HUES48 (cell line): ENCODE data around the gene FBXO34.
"Not testable (repeated sequence)": the region's sequence is repeated elsewhere in the genome, so short reads cannot be mapped to it uniquely, and the experiment has no call there.

Experiments
- H3K27ac ChIP-seq: one replicate; pipeline ENCODE4 v1.7.0; 2013; ENCODE audit warnings: low read depth, low read length, inconsistent platforms
- H3K27me3 ChIP-seq: 2 replicates; pipeline ENCODE4 v1.6.1; 2013; ENCODE audit warnings: mild to moderate bottlenecking, low read length; ENCODE audit not compliant: control insufficient read depth, insufficient read depth
- H3K36me3 ChIP-seq: 2 replicates; pipeline ENCODE4 v1.6.1; 2013; ENCODE audit warnings: low read length; ENCODE audit not compliant: control insufficient read depth, insufficient read depth
- H3K4me1 ChIP-seq: 2 replicates; pipeline ENCODE4 v1.6.1; 2013; ENCODE audit warnings: mild to moderate bottlenecking, low read length; ENCODE audit not compliant: control insufficient read depth, insufficient read depth
- H3K4me3 ChIP-seq: 2 replicates; pipeline ENCODE4 v1.5.1; 2013; ENCODE audit warnings: mild to moderate bottlenecking, low read depth, low read length
- H3K9ac ChIP-seq: 2 replicates; pipeline ENCODE4 v1.6.1; 2013; ENCODE audit warnings: mild to moderate bottlenecking, low read depth, low read length, moderate library complexity
- H3K9me3 ChIP-seq: 2 replicates; pipeline ENCODE4 v1.6.1; 2013; ENCODE audit warnings: low read length; ENCODE audit not compliant: control insufficient read depth, insufficient read depth

Gene FBXO34

DNA sequence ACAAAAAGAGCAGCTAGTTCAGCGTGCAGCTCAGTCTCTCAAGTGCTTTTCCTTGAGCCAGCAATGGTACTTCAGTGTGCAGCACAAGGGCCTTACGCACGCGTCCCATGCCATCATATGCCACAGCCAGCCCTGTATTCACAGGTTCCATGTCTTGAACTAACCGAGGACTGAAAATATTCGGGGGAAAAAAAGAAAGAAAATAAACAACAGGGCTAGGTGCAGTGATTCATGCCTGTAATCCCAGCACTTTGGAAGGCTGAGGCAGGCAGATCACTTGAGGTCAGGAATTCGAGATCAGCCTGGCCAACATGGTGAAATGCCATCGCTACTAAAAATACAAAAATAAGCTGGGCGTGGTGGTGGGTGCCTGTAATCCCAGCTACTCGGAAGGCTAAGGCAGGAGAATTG, 111.8 kb downstream of the FBXO34 start:
- not testable (repeated sequence) for H3K27ac ChIP-seq, H3K4me3 ChIP-seq, H3K9ac ChIP-seq, H3K4me1 ChIP-seq, H3K27me3 ChIP-seq, H3K9me3 ChIP-seq
- peaks cover 61% of the 10 kb centered on the region for H3K36me3 ChIP-seq

DNA sequence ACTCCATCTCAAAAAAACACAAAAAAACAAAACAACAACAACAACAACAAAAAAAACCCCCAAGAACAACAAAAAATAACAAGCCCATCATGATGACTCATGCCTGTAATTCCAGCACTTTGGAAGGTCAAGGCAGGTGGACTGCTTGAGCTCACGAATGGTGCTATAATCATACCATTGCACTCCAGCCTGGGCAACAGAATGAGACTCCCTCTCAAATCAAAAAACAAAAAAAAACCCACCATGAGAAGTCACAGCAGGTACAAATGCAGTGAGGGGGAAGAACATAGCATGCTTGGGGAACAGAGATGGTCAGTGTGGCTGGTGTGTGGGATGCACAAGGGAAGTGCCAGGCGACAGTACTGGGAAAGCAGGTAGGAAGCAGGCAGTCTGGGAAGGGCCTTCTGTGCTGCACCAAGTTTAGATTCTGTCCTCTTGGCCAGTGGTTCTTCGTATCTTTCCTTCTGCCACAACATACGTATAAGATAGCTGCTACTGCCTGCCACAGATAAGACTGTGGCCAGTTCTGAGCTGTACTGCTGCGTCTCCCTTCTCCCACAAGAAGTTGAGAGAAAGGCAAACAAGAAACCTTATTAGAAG, 112.4 kb downstream of the FBXO34 start:
- no peak overlapping the region for H3K4me3 ChIP-seq
- H3K36me3 ChIP-seq = peaks cover 61% of the 10 kb centered on the region
- no peak overlapping the region for H3K9ac ChIP-seq
- H3K4me1 ChIP-seq = no peaks in the 10 kb centered on the region
- no peaks in the 10 kb centered on the region for H3K27me3 ChIP-seq
- H3K9me3 ChIP-seq = no peaks in the 10 kb centered on the region
- H3K27ac ChIP-seq = no peak overlapping the region

DNA sequence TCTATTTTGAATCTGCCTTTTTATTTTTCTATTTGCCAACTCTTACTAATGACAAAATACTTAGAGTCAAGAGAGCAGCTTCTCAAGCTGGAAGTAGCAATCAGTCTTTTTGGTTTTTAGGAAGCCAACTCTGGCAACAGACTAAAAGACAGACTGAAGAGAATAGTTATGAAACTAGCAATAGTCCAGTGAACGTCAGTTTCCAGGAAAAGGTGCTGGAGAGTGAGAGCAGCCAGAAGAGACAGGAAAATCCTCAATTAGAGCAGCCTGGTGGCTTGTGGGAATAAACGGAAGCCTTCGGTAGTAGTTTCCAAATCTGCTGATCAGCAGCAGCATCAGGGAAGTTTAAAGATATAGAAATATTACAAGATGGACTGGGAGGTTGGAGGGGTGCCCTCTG, 113.3 kb downstream of the FBXO34 start:
- Histone ChIP-seq H3K27me3 (no peaks in the 10 kb centered on the region), H3K36me3 (peaks cover 62% of the 10 kb centered on the region), H3K4me3 (no peak overlapping the region), H3K9ac (no peak overlapping the region), H3K27ac (no peak overlapping the region), H3K9me3 (no peaks in the 10 kb centered on the region), H3K4me1 (no peaks in the 10 kb centered on the region)

DNA sequence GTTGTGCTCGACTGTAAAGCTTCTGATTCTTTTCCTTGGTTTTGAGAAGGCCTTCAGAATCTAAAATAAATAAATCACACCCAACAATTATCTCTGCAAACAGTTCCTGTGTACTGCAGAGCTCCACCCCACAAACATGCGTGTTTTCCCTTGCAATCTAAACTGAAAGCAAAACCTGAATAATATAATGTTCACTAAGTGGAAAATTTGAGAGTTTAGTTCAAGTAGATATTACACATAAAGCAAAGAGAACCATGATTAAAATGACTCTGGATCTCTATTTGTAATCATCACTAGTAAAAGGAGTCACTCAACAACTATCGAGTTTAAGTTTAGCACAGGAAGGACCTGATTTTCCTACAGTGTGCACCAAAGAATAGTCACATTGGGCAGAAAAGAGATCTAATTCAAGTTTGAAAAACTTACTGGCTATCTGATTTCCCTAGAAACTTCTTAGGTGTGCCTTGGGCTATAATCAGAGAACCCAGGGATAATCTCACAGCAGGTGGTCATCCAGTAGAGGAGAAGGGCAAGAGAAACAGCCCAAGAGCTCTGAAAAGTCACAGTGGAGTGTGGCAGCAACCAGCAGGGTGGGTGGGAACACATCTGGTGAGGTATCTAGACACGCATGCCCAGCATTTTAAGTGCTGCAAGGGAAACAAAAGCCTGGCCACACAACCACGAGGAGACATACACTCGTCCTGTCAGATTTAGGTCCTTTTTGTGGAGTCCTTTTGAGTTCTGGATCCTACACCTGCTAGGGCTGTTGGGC, 115.0 kb downstream of the FBXO34 start:
- H3K27me3 ChIP-seq = no peaks in the 10 kb centered on the region
- no peaks in the 10 kb centered on the region for H3K4me1 ChIP-seq
- H3K4me3 ChIP-seq = no peak overlapping the region
- H3K9ac ChIP-seq = no peak overlapping the region
- peaks cover 55% of the 10 kb centered on the region for H3K36me3 ChIP-seq
- H3K9me3 ChIP-seq = no peaks in the 10 kb centered on the region
- H3K27ac ChIP-seq = no peak overlapping the region

DNA sequence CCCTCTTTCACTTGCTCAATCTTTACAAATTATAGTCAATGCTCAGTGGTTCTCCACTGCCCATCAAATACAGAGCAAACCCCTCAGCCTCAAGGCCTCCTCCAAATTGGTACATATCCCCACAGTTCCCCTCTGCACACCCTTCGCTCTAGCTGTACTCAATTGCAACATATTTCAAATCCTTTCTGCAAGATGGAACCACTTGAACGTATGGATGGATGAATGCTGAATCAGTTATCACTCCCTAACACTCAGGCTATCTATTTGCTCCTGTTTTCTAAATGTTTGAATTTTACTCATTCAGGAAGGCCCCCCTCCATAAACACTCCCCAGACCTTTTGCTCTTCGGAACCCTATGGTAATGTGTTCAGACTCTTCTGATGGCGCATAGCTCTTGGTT, 115.9 kb downstream of the FBXO34 start:
- Histone ChIP-seq H3K9me3 (no peaks in the 10 kb centered on the region), H3K4me1 (no peaks in the 10 kb centered on the region), H3K27ac (no peak overlapping the region), H3K27me3 (no peaks in the 10 kb centered on the region), H3K4me3 (no peak overlapping the region), H3K36me3 (peaks cover 47% of the 10 kb centered on the region), H3K9ac (no peak overlapping the region)

DNA sequence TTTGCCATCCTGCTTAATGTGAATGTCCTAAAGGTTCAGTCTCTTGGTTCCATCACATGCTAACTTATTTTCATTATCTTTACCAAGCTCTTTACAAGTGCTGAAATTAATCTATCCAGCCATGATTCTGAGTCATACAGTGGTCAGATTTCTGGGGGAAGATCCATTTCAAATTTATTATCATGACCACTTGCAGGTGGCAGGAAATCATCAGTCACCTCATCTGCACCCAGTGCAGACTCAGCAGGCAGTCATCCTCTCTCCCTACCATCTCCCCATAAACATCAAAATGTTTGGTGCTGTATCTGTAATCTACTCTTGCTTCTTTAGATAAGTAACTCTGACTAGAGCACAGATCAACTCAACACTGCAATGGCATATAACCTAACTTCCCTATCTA, 116.9 kb downstream of the FBXO34 start:
- Histone ChIP-seq H3K36me3 (peaks cover 44% of the 10 kb centered on the region), H3K27ac (no peak overlapping the region), H3K27me3 (no peaks in the 10 kb centered on the region), H3K9me3 (no peaks in the 10 kb centered on the region), H3K4me1 (no peaks in the 10 kb centered on the region), H3K4me3 (no peak overlapping the region), H3K9ac (no peak overlapping the region)

DNA sequence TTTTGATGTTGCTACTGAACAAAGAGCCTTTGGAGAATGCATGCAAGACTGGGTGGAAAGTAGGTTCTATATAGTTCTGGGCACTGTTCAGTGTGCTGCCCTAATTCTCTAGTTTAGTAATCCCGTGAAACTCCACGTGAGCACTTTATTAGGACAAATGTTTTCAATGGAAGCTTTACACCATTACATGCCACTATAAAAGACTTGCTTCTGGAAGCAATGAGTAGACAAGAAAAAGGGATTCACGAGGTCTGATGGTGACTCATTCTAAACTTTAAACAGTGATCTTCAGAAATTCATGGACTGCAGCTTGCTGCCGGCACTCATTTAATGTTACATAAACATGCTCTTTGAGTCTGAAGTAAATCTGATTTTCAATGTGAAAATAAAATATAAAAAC, 118.1 kb downstream of the FBXO34 start:
- H3K9ac ChIP-seq = no peak overlapping the region
- no peaks in the 10 kb centered on the region for H3K9me3 ChIP-seq
- peaks cover 40% of the 10 kb centered on the region for H3K36me3 ChIP-seq
- no peak overlapping the region for H3K4me3 ChIP-seq
- no peaks in the 10 kb centered on the region for H3K27me3 ChIP-seq
- no peaks in the 10 kb centered on the region for H3K4me1 ChIP-seq
- H3K27ac ChIP-seq = no peak overlapping the region

DNA sequence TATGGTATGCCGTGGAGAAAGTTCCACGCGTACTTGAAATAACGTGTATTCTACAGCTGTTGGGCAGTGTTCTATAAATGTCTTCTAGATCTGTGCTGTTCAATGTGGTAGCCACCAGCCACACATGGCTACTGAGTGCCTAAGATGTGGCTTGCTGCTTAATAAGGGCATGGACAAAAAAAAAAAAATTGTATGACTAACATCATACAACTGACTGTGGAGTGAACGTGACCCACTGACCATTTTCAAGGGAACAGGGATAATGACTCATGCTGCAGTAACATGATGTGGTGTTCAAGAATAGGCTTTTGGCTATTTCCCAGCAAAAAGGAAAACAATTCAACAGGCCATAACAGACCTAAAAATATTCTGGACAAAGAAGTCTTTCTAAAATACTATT, 127.5 kb downstream of the FBXO34 start:
- H3K9me3 ChIP-seq = no peaks in the 10 kb centered on the region
- H3K27ac ChIP-seq = no peak overlapping the region
- H3K27me3 ChIP-seq = no peaks in the 10 kb centered on the region
- peaks cover 20% of the 10 kb centered on the region for H3K36me3 ChIP-seq
- H3K4me1 ChIP-seq = no peaks in the 10 kb centered on the region
- no peak overlapping the region for H3K4me3 ChIP-seq
- no peak overlapping the region for H3K9ac ChIP-seq

DNA sequence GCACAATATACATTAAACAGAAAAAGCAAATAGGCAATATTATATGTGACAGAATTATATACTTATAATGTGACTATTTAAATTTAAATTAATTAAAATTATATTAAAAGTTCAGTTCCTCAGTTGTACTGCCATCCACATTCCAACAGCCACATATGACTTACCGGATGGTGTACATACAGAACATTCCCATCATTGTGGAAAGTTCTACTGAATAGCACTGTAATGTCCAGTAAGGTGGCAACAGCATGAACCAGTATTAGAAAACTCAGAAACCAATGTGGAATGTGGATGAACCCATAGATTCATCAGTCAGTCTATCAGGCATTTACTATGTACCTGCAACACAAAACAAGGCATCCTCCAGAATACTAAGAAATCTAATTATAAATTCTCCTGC, 128.0 kb downstream of the FBXO34 start:
- H3K4me3 ChIP-seq = no peak overlapping the region
- no peaks in the 10 kb centered on the region for H3K9me3 ChIP-seq
- peaks cover 20% of the 10 kb centered on the region for H3K36me3 ChIP-seq
- H3K9ac ChIP-seq = no peak overlapping the region
- no peak overlapping the region for H3K27ac ChIP-seq
- H3K4me1 ChIP-seq = no peaks in the 10 kb centered on the region
- H3K27me3 ChIP-seq = no peaks in the 10 kb centered on the region

DNA sequence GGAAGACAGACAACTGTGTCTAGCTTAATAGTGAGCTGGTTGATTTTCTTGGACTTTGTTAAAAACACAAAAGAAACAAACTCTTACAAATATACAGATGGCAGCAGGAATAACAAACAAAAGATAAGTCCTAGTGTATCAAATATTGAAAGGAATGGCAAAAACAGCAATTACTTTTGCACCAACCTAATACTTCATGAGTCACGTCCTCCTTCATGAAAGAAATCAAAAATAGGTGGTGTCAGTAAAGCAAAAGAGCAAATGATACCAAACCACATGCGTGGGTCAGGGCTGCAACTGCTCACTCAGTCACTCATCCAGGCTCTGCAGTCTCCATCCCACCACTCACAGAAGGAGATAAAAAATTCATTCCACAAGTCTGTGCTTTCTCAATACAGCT, 128.6 kb downstream of the FBXO34 start:
- Histone ChIP-seq H3K9me3 (no peaks in the 10 kb centered on the region), H3K27ac (no peak overlapping the region), H3K4me1 (no peaks in the 10 kb centered on the region), H3K4me3 (no peak overlapping the region), H3K9ac (no peak overlapping the region), H3K27me3 (no peaks in the 10 kb centered on the region), H3K36me3 (peaks cover 14% of the 10 kb centered on the region)

DNA sequence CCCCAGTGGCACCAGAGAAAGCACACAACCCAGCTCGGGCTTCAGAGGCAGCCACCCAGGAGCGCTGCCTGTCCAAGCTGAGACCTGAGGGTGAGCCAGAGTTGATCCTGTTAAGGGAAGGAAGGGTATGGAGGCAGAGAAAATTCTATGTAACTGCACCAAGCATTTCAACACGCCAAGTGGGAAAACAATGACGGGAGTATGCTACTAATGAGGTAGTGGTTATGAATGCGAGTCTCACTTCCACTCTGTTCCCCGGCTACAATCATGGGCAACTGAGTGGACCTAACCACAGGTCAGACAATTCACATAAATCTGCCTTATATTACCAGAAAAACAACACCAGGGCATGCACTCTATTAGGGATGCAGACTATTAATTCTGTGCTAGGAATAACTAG, 130.5 kb downstream of the FBXO34 start:
- no peaks in the 10 kb centered on the region for H3K27me3 ChIP-seq
- no peak overlapping the region for H3K9ac ChIP-seq
- H3K27ac ChIP-seq = no peak overlapping the region
- H3K9me3 ChIP-seq = no peaks in the 10 kb centered on the region
- no peak overlapping the region for H3K4me3 ChIP-seq
- no peaks in the 10 kb centered on the region for H3K4me1 ChIP-seq
- H3K36me3 ChIP-seq = peaks cover 4% of the 10 kb centered on the region; the same call in 1 of the 2 replicates
